NCI-H526 treated with DMSO at 0.1 percent for 48 hours (cell line): ENCODE results near the gene TMEM9.

ENCODE experiments used
- DNase-seq: peaks from one replicate; lab custom pipeline; 2025; lab: John Stamatoyannopoulos, UW

The TMEM9 gene

DNA sequence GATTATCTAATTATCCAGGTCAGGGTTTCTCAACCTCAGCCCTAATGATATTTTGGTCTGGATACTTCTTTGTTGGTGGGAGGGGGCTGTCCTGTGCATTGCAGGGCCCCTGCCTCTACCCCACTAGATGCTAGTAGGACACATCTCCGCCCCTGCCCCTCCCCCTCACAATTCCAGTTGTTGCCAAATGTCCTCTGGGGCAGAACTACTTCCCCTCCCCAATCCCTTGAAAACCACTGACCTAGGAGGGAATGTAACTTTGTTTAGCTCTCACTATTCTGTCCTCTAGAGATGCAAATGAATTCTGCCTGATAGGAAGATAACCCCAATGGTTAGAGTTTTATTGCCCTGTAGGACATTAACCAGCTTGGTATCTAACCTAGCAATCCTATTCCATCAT lies 50.1 kb downstream of the TMEM9 start:
- no peak for DNase-seq

DNA sequence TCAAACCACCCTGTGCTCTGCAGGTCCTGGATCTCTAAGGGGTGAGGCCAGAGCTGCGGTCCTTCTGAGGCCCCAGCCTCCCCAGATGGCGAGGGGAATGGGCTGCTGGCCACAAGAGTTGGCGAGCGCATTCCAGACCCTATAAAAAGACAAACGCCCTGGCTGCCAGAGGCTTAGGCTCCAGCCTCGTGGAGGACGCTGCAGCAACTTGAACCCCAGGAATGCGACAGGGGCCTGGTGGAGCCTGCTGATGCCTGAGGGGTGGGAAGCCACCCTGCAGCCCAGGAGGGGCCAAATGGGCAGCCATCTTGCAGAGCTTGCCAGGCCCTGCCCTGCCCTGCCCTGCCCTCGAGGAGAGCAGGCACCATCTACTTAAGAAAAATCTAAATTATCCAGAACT lies 50.6 kb downstream of the TMEM9 start:
- no peak for DNase-seq

DNA sequence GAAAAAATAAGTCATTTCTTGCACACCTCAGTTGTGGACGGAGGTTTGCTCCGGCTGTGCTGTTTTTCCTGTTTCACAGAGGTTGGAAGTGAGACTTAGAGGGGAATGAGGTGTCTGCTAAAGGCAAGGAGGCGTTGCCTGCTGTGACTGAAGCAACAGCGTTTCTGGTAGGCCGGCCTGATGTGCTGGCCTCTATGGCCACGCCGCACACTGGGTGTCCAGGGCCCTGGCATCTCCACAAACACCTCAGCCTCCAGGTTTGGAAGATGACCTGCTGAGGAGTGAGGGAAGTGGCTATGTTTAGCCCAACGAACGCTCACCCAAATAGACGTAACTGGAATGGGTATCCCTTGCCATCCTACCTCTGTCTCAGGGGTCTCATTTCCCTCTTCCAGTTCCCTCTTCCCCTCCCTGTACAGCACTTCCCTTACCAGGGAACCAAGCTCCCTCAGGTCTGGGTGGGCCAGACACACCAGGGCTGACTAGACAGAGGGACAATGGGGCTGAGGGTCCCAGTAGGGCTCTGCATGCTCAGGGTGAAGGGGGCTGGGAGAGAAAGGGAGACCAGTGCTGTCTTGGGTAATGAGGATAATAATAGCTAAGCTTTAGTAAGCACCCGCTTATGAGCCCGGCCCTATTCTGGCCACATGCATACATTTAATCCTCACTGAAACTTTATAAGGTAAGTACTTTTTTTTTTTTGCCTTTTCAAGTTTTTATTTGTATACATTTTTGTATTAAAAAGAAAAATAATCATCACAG lies 53.9 kb downstream of the TMEM9 start:
- DNase-seq, result no peak

DNA sequence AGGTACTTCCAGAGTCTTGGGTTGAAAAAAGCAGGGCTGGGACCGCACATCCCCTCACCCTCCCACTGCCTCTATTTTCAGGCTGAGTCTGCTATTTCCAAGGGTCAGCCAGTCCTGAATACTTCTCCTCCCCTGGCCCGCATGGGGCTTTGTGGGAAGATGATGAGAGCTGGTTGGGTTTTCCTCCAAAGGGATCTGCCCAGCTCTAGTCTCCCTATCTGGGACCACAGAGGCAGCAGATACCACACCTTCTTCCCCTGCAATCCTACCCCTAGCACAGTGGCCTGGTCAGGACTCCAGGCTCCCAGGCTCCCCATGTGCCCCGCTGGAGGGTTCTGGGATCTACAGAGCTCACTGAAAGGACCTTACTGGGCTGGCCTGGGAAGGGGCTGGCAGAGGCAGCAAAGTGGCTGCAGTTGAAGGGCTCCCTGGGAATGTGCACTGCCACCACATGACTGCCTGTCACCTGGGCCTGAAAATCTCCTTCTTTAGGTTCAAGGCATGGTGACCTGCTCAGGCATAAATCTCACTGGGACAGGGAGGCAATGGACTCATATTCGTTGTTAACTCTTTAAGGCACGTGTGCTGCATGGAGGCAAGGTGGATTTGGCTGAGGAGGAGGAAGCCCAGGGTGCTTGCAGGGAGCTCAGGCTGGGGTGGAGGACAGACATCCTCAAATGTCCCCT lies 55.1 kb downstream of the TMEM9 start:
- no peak for DNase-seq

DNA sequence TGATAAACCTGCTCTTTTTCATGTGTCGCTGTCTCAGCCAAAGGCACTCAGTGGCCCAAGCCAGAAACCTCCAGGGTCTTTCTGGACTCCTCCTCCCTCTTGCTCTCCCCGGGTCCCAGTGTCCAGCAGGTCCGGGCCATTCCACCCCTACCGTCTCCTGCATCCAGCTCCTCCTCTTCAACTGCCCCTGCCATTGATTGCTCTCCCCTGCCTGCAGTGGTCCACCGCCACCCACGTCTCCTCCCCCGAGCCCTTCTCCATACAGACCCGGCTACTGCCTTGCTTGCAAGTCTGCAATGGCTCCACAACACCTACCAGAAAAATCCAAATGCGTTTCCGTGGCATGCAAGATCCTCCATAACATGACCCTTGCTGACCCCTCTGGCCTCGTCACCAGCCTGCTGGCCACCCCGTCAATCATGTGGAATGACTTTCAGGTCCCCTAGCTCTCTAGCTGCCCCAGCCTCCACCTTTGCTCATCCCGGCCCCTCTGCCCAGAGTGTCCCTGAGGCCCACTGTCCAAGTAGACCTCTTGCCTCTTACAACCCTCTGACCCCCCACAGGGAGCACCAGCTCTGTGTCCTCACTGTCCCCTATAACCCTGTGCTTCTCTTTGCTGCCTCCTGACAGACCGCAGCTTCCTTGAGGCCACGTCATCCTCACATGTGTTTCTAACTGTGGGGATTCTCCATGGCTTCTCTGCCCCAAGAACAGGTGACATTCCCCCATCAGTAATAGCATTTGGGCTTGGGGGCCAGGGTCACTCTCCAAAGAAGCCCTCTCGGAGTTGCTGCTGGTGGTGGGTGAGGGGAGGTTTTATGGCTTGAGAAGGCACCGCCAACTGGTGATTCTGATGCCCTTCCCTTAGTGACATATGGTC lies 57.1 kb downstream of the TMEM9 start:
- DNase-seq, result no peak

DNA sequence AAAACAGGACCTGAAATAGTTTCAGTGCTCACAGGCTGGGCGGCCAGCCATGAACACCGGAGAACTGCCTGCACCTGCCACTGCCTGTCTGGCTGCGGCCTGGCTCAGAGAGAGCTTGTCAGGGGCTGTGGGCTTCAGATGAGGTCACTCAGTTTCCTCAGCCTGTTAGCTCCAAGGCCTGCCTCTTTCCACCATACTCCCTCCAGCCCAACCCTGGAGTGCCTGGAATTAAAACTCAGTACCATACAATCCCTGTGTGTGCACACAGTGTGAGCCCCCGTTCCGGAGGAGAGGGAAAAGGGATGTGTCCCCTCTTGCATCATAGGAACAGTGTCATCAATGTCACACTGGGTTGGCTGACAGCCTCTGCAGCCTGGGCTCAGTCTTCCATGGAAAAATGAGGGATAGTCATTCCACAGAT lies 58.2 kb downstream of the TMEM9 start:
- no peak for DNase-seq

DNA sequence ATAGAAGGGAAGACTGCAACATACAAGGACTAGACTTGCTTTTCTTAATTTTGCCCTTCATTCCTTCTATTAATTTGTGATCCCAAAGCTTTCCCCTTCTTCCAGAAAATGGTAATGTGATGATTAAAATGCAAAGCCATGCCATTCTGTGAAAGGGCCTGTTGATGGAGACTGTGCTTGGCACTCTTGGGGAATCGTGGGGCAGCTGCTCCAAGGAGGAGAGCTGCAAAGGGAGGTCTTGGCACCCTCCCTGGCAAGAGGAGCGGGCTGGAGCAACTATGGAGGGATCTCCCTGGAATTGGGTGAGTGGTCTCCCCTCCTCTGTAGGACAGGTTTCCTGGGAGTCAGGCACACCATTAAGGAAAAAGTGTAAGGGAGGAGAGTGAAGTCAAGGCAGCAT lies 58.7 kb downstream of the TMEM9 start:
- DNase-seq, result no peak

GRCh38 chr1:201094832-201095231 lies 59.4 kb downstream of the TMEM9 start:
- DNase-seq, result no peak

DNA sequence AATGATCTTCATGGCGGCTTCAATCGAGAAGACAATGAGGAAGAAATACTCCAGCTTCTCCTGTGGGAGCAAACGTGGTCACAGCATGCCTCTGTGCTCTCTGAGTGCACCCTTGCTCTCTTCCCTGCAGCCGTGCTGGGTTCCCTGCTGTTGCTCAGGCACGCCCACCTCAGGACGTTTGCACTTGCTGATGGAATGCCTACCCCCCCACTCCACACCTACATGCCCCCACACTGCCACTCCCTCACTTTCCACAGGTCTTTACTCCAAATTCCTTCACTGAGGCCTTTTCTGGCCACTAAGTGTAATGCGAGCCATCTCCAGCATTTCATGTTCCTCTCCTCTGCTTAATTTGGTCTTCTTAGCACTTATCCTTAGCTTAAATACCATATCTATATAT lies 60.3 kb downstream of the TMEM9 start:
- DNase-seq, result no peak

DNA sequence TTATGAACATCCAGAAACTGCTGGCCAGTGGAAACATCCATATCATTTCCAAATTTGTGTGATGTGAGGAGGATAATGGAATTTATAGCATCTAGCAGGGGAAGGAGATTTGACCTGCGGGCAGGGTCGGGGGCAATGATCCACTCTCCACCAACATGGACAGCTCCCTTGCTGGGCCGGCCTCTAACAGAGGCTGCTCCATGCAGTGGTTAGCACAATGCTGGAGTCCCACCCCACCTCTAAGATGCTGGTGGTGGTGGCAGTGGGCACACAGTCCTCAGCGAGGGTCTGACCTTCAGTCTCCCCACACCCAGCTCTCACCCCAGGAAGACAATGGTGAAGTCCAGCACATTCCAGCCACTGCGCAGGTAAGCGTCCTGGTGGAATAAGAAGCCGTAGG lies 60.7 kb downstream of the TMEM9 start:
- DNase-seq, result no peak

DNA sequence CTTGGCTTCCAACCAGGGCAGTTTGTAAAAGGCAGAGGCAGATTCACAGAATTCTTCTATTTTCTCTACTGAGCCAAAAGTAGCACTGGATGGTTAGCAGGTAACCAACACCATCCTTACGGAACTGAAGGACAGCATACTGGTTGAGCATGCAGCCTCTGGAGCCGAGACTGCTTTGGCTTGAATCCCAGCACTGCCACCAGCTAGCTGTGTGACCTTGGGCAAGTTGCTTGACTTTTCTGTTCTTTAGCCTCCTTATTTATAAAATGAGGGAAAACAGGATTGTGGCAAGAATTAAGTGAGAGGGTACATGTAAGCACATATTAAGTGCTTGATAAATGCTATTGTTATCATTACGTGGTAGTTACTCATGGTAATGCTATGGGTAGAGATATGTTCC lies 61.5 kb downstream of the TMEM9 start:
- DNase-seq, result no peak

- no peak for DNase-seq
Measured at GRCh38 chr1:201091256-201091655, 63.0 kb downstream of the TMEM9 start.

DNA sequence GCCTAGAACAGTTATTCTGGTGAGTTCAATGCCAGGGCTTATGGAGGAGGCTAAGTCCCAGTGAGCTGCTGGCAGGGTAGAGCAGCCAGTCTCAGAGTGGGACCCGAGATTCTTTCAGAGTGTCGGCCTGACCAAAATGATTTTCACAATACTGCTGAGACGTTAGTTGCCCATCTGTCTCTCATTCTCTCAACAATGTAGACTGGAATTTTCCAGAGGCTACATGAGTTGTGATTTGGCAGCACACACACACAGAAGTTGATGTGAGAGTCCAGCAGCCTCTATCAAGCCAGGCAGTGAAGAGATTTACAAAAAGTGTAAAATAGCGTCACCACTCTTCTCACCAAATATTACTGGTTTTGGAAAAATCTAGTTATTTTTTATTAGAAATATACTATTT lies 63.7 kb downstream of the TMEM9 start:
- no peak for DNase-seq

- no peak for DNase-seq
Measured at GRCh38 chr1:201089596-201089995, 64.7 kb downstream of the TMEM9 start.

GRCh38 chr1:201088901-201089525 lies 65.3 kb downstream of the TMEM9 start:
- DNase-seq, result no peak

DNA sequence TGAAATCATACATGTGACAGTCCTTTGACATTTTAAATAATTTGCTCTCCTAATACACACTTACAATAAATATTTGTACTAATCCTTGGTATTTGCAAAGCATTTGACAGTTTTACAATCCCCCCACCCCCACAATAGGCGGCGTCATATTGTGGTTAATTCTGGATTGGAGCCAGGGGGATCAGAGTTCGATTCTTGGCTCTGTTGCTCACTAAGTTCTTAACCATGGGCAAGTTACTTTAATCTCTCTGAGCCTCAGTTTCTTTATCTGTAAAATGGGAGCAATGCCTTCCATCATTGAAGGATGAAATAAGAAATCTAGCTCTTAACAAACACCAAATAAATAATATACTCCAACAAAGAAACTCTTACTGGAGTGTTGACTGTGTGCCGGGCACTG lies 65.9 kb downstream of the TMEM9 start:
- DNase-seq, result no peak

DNA sequence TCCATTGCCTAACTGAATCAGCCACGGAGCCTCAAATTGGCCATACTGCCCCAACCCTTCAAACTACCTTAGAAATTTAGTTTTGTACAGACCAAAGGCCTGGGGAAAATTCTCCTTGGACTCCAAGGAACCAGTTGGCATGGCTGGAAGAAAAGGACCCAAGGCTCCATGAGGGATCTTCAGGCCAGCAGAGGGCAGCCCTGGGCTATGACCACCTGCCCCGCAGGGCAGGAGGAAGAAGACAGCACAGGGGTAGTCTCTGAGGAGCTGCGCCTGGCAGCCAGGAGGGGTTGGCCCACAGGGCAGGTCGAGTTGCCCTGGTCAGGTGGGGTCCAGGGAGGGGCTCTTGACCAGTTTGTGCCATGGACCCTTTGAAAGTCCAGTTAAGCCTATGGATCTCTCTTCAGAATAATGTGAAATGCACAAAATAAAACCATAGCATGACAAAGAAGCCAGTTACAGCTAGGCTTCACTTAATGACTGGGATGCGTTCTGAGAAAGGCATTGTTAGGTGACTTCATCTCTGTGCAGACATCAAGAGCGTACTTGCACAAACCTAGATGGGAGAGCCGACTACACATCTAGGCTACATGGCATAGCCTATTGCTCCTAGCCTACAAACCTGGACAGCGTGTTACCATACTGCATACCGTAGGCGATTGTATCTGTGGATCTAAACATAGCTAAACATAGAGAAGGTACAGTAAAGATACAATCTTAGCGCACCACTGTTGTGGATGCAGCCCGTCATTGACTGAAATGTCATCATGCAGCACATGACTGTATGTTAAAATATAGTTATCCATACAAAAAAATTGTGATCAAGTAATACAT lies 68.2 kb downstream of the TMEM9 start:
- no peak for DNase-seq
